GM23338 (cell line): ENCODE data around the gene SLC2A4RG. TPM values are rescaled to one million over a fixed set of nuclear protein-coding genes. Genes with fewer than 3 reads are reported as not detected.

Experiments used
- ATAC-seq: fragments of 200-7000 bp; cut with Tn5 transposase; 3 replicates; pipeline ENCODE4 v1.9.1; 2020
- DNase-seq: peaks from one replicate; pipeline ENCODE4 v3.0.0-alpha.2; 2015; ENCODE audit warnings: low spot score
- H2AFZ ChIP-seq: fragments of 200-600 bp; sonication (generic); 2 replicates; pipeline ENCODE4 v1.8.0; 2016; ENCODE audit warnings: antibody characterized with exemption, mild to moderate bottlenecking, moderate library complexity
- H3F3A ChIP-seq: fragments of 200-600 bp; sonication (generic); replicated peaks from 2 replicates; pipeline ENCODE4 v1.8.0; 2017; ENCODE audit warnings: antibody characterized with exemption, mixed run types, low read depth
- H3K27ac ChIP-seq: fragments of 200-600 bp; sonication (generic); 2 replicates; pipeline ENCODE4 v1.6.1; 2016; ENCODE audit warnings: low read depth
- H3K27me3 ChIP-seq: fragments of 200-600 bp; sonication (generic); 2 replicates; pipeline ENCODE4 v1.8.0; 2016; ENCODE audit warnings: mild to moderate bottlenecking, mixed run types, moderate library complexity; ENCODE audit not compliant: insufficient read depth
- H3K36me3 ChIP-seq: fragments of 200-600 bp; sonication (generic); 2 replicates; pipeline ENCODE4 v1.8.0; 2016; ENCODE audit warnings: mild to moderate bottlenecking; ENCODE audit not compliant: insufficient read depth
- H3K4me1 ChIP-seq: fragments of 200-600 bp; sonication (generic); 2 replicates; pipeline ENCODE4 v1.8.0; 2016; ENCODE audit warnings: mild to moderate bottlenecking, moderate library complexity; ENCODE audit not compliant: insufficient read depth
- H3K4me2 ChIP-seq: fragments of 200-600 bp; sonication (generic); 2 replicates; pipeline ENCODE4 v1.7.1; 2017; ENCODE audit warnings: mixed run types
- H3K4me3 ChIP-seq: fragments of 200-600 bp; sonication (generic); 2 replicates; pipeline ENCODE4 v1.6.1; 2016; ENCODE audit warnings: mixed run types
- H3K79me2 ChIP-seq: fragments of 200-600 bp; sonication (generic); replicated peaks from 2 replicates; pipeline ENCODE4 v1.8.0; 2017; ENCODE audit warnings: mild to moderate bottlenecking; ENCODE audit not compliant: insufficient read depth
- H3K9me2 ChIP-seq: fragments of 200-600 bp; sonication (generic); 2 replicates; pipeline ENCODE4 v1.8.0; 2017; ENCODE audit not compliant: insufficient read depth
- H4K20me1 ChIP-seq: fragments of 200-600 bp; sonication (generic); replicated peaks from 2 replicates; pipeline ENCODE4 v1.8.0; 2017; ENCODE audit warnings: mild to moderate bottlenecking; ENCODE audit not compliant: insufficient read depth
- H3K27ac Mint-ChIP-seq: 2 replicates; pipeline ENCODE4 v1.8.0; 2020; ENCODE audit warnings: inconsistent platforms, mild to moderate bottlenecking, moderate library complexity, mixed read lengths
- H3K27me3 Mint-ChIP-seq: 3 replicates; pipeline ENCODE4 v1.8.0; 2022; ENCODE audit warnings: low read depth, mild to moderate bottlenecking, moderate library complexity, mixed read lengths, inconsistent platforms; ENCODE audit not compliant: insufficient read depth, poor library complexity
- H3K36me3 Mint-ChIP-seq: 3 replicates; pipeline ENCODE4 v1.8.0; 2021; ENCODE audit warnings: low read depth, mild to moderate bottlenecking, inconsistent platforms, moderate library complexity, mixed read lengths
- H3K4me1 Mint-ChIP-seq: 3 replicates; pipeline ENCODE4 v1.8.0; 2020; ENCODE audit warnings: mild to moderate bottlenecking, inconsistent platforms, mixed read lengths
- H3K4me3 Mint-ChIP-seq: 3 replicates; pipeline ENCODE4 v1.8.0; 2021; ENCODE audit warnings: moderate library complexity, mild to moderate bottlenecking, inconsistent platforms, mixed read lengths
- H3K9me3 Mint-ChIP-seq: 3 replicates; pipeline ENCODE4 v1.8.0; 2020; ENCODE audit warnings: moderate library complexity, mild to moderate bottlenecking, inconsistent platforms, mixed read lengths
- ETS1 ChIP-seq: IDR thresholded peaks from 2 replicates; pipeline ENCODE4 v1.6.1; 2016; ENCODE audit warnings: antibody characterized with exemption
- EZH2 ChIP-seq: fragments of 200-600 bp; sonication (generic); IDR thresholded peaks from one replicate; pipeline ENCODE4 v1.8.0; 2017; ENCODE audit warnings: antibody characterized with exemption, mild to moderate bottlenecking, low read depth; ENCODE audit not compliant: unreplicated experiment
- EZH2phosphoT487 ChIP-seq: fragments of 200-600 bp; sonication (generic); IDR thresholded peaks from one replicate; pipeline ENCODE4 v1.8.1; 2018; ENCODE audit warnings: antibody characterized with exemption; ENCODE audit not compliant: unreplicated experiment
- JUNB ChIP-seq: IDR thresholded peaks from one replicate; pipeline ENCODE4 v1.6.1; 2016; ENCODE audit warnings: antibody characterized with exemption; ENCODE audit not compliant: unreplicated experiment
- NANOG ChIP-seq: IDR thresholded peaks from 2 replicates; pipeline ENCODE4 v1.6.1; 2016; ENCODE audit warnings: antibody characterized with exemption, borderline replicate concordance
- POLR2AphosphoS5 ChIP-seq: IDR thresholded peaks from 2 replicates; pipeline ENCODE4 v1.6.1; 2016; ENCODE audit warnings: antibody characterized with exemption, low read depth
- REST ChIP-seq: IDR thresholded peaks from one replicate; pipeline ENCODE4 v1.6.1; 2018; ENCODE audit warnings: antibody characterized with exemption; ENCODE audit not compliant: unreplicated experiment
- ZNF331 ChIP-seq: fragments of 250-450 bp; sonication (Bioruptor Pico); IDR thresholded peaks from 2 replicates; pipeline ENCODE4 v1.5.0; 2020; ENCODE audit warnings: low read depth, mild to moderate bottlenecking, moderate library complexity
- ZNF462 ChIP-seq: fragments of 250-450 bp; sonication (Bioruptor Pico); IDR thresholded peaks from 2 replicates; pipeline ENCODE4 v1.5.0; 2020; ENCODE audit warnings: mild to moderate bottlenecking, moderate library complexity
- polyA plus RNA-seq: library from polyadenylated mRNA; unstranded; fragments of >200 nt; fragmentation: Nextera tagmentation; extraction: Ambion mirVana; gene quantifications from 2 replicates; pipeline ENCODE4 v1.2.1, GENCODE V29; 2016
- total RNA-seq: library from RNA; depleted of rRNA; stranded (reverse); fragments of >200 nt; shearing (Covaris generic); gene quantifications from 2 replicates; pipeline ENCODE4 v1.2.3, GENCODE V29; 2014

SLC2A4RG gene
- total and polyA plus RNA-seq, 2 experiments from 2014 or later: 22.8 to 42.0 TPM

GRCh38 chr20:63768591-63769515 is 29.3 kb downstream of the SLC2A4RG start:
- no peak overlapping the region for H3K27ac ChIP-seq
- Mint-ChIP-seq H3K4me3 (no peak overlapping the region), H3K27me3 (peaks cover 9% of the 10 kb centered on the region), H3K36me3 (peaks cover 13% of the 10 kb centered on the region), H3K4me1 (no peaks in the 10 kb centered on the region; the same call in 2 of the 3 replicates), H3K27ac (no peak overlapping the region), H3K9me3 (no peaks in the 10 kb centered on the region)
- 0 out of 2 replicates have a peak, but pooled peaks cover 10% of the 10 kb centered on the region for H3F3A ChIP-seq
- H3K9me2 ChIP-seq: no peaks in the 10 kb centered on the region
- H3K4me1 ChIP-seq: no peaks in the 10 kb centered on the region
- H3K36me3 ChIP-seq: no peaks in the 10 kb centered on the region
- H4K20me1 ChIP-seq: no peaks in the 10 kb centered on the region; the same call in 1 of the 2 replicates
- no peaks in the 10 kb centered on the region for H3K27me3 ChIP-seq
- DNase-seq: no peak
- H3K79me2 ChIP-seq: 0 out of 2 replicates have a peak, but pooled peaks cover 8% of the 10 kb centered on the region
- no peak overlapping the region for H3K4me3 ChIP-seq
- H2AFZ ChIP-seq: no peak overlapping the region
- no peak for ATAC-seq
- TF ChIP-seq JUNB (no peak), POLR2AphosphoS5 (no peak), ZNF462 (CRISPR knock-in tag) (no peak), EZH2 (no peak), NANOG (no peak), ZNF331 (CRISPR knock-in tag) (no peak), ETS1 (no peak), EZH2phosphoT487 (no peak), REST (no peak)
- H3K4me2 ChIP-seq: no peak overlapping the region
